H9 (cell line): ENCODE data around the gene GLYATL1B. TPM values are rescaled to one million over a fixed set of nuclear protein-coding genes. Genes with fewer than 3 reads are reported as not detected.
"Not testable (repeated sequence)": the region's sequence is repeated elsewhere in the genome, so short reads cannot be mapped to it uniquely, and the experiment has no call there.

Experiments
- DNase-seq: peaks from one replicate; pipeline ENCODE4 v3.0.0-alpha.2; 2017
- H2AFZ ChIP-seq: one replicate; pipeline ENCODE4 v1.6.1; 2013; ENCODE audit warnings: mild to moderate bottlenecking, low read length, control low read depth, moderate library complexity
- H2AK5ac ChIP-seq: 2 replicates; pipeline ENCODE4 v1.6.1; 2013; ENCODE audit warnings: low read length, control low read depth, mixed read lengths; ENCODE audit not compliant: insufficient read length
- H2BK120ac ChIP-seq: one replicate; pipeline ENCODE4 v1.6.1; 2013; ENCODE audit warnings: low read depth, mild to moderate bottlenecking, low read length, control low read depth, inconsistent platforms; ENCODE audit not compliant: poor library complexity, severe bottlenecking
- H2BK12ac ChIP-seq: 2 replicates; pipeline ENCODE4 v1.6.1; 2013; ENCODE audit warnings: low read length, control low read depth, mixed read lengths, low read depth; ENCODE audit not compliant: insufficient read length
- H2BK15ac ChIP-seq: 2 replicates; pipeline ENCODE4 v1.6.1; 2013; ENCODE audit warnings: low read depth, low read length, control low read depth
- H2BK20ac ChIP-seq: one replicate; pipeline ENCODE4 v1.6.1; 2013; ENCODE audit warnings: low read depth, mild to moderate bottlenecking, low read length, control low read depth, inconsistent platforms; ENCODE audit not compliant: poor library complexity, severe bottlenecking
- H2BK5ac ChIP-seq: 2 replicates; pipeline ENCODE4 v1.6.1; 2013; ENCODE audit warnings: low read length, control low read depth, mixed read lengths; ENCODE audit not compliant: insufficient read length
- H3K14ac ChIP-seq: 2 replicates; pipeline ENCODE4 v1.6.1; 2013; ENCODE audit warnings: low read length, control low read depth; ENCODE audit not compliant: insufficient read depth
- H3K18ac ChIP-seq: 2 replicates; pipeline ENCODE4 v1.6.1; 2013; ENCODE audit warnings: low read depth, mild to moderate bottlenecking, mixed read lengths, low read length, control low read depth; ENCODE audit not compliant: insufficient read length
- H3K23ac ChIP-seq: 2 replicates; pipeline ENCODE4 v1.6.1; 2013; ENCODE audit warnings: low read length, control low read depth, mixed read lengths, low read depth; ENCODE audit not compliant: insufficient read length
- H3K23me2 ChIP-seq: 2 replicates; pipeline ENCODE4 v1.6.1; 2013; ENCODE audit warnings: low read depth, mild to moderate bottlenecking, mixed read lengths, low read length, control low read depth; ENCODE audit not compliant: insufficient read length, poor library complexity, severe bottlenecking
- H3K27ac ChIP-seq: 2 replicates; pipeline ENCODE4 v1.5.1; 2013; ENCODE audit warnings: low read length, control low read depth, mixed read lengths, low read depth; ENCODE audit not compliant: insufficient read length
- H3K27me3 ChIP-seq: 2 replicates; pipeline ENCODE4 v1.6.1; 2013; ENCODE audit warnings: low read length, control low read depth, inconsistent platforms; ENCODE audit not compliant: insufficient read depth
- H3K4ac ChIP-seq: 2 replicates; pipeline ENCODE4 v1.6.1; 2013; ENCODE audit warnings: low read depth, mild to moderate bottlenecking, control low read depth, inconsistent platforms, low read length, moderate library complexity
- H3K4me1 ChIP-seq: 2 replicates; pipeline ENCODE4 v1.6.1; 2013; ENCODE audit warnings: low read length, control low read depth, inconsistent platforms; ENCODE audit not compliant: insufficient read depth
- H3K4me2 ChIP-seq: 2 replicates; pipeline ENCODE4 v1.6.1; 2013; ENCODE audit warnings: low read length, control low read depth, mixed read lengths; ENCODE audit not compliant: insufficient read length, insufficient read depth
- H3K56ac ChIP-seq: 2 replicates; pipeline ENCODE4 v1.6.1; 2013; ENCODE audit warnings: low read depth, mild to moderate bottlenecking, mixed read lengths, low read length, control low read depth; ENCODE audit not compliant: insufficient read length
- H3K79me1 ChIP-seq: 2 replicates; pipeline ENCODE4 v1.6.1; 2013; ENCODE audit warnings: low read depth, mild to moderate bottlenecking, moderate library complexity, low read length, control low read depth, inconsistent platforms; ENCODE audit not compliant: insufficient read depth, poor library complexity, severe bottlenecking
- H3K79me2 ChIP-seq: 2 replicates; pipeline ENCODE4 v1.6.1; 2013; ENCODE audit warnings: low read length, control low read depth, inconsistent platforms; ENCODE audit not compliant: insufficient read depth
- H3K9ac ChIP-seq: 2 replicates; pipeline ENCODE4 v1.6.1; 2013; ENCODE audit warnings: low read length, control low read depth, mixed read lengths; ENCODE audit not compliant: insufficient read length; ENCODE audit errors: extremely low read depth
- H3K9me3 ChIP-seq: one replicate; pipeline ENCODE4 v1.6.1; 2013; ENCODE audit warnings: low read depth, low read length, inconsistent platforms; ENCODE audit not compliant: control insufficient read depth
- H3T11ph ChIP-seq: one replicate; pipeline ENCODE4 v1.6.1; 2013; ENCODE audit warnings: mild to moderate bottlenecking, low read length, control low read depth, inconsistent platforms
- H4K20me1 ChIP-seq: one replicate; pipeline ENCODE4 v1.6.1; 2013; ENCODE audit not compliant: control insufficient read depth, insufficient read length, insufficient read depth
- H4K5ac ChIP-seq: 2 replicates; pipeline ENCODE4 v1.6.1; 2013; ENCODE audit warnings: low read depth, mild to moderate bottlenecking, mixed read lengths, low read length, control low read depth; ENCODE audit not compliant: insufficient read length
- H4K8ac ChIP-seq: replicated peaks from 2 replicates; pipeline ENCODE4 v1.6.1; 2013; ENCODE audit warnings: low read length, control low read depth, mixed read lengths, low read depth; ENCODE audit not compliant: insufficient read length
- H4K91ac ChIP-seq: 2 replicates; pipeline ENCODE4 v1.6.1; 2013; ENCODE audit warnings: low read depth, mild to moderate bottlenecking, moderate library complexity, mixed read lengths, low read length, control low read depth; ENCODE audit not compliant: insufficient read length
- H3K27ac Mint-ChIP-seq, 3 experiments: 2 replicates in 2 of 3; 3 replicates in 1 of 3; pipeline ENCODE4 v1.8.0; 2020 to 2021; ENCODE audit warnings: mixed read lengths in 3 of 3, mild to moderate bottlenecking in 1 of 3, moderate library complexity in 1 of 3
- H3K27me3 Mint-ChIP-seq: 2 replicates; pipeline ENCODE4 v1.8.0; 2021; ENCODE audit warnings: low read depth, mild to moderate bottlenecking, moderate library complexity, mixed read lengths
- H3K36me3 Mint-ChIP-seq, 3 experiments: 2 replicates in 2 of 3; 3 replicates in 1 of 3; pipeline ENCODE4 v1.8.0; 2020 to 2021; ENCODE audit warnings: low read depth in 3 of 3, mixed read lengths in 3 of 3; ENCODE audit not compliant: insufficient read depth in 1 of 3
- H3K4me1 Mint-ChIP-seq, 2 experiments: 2 replicates each; pipeline ENCODE4 v1.8.0; 2020; ENCODE audit warnings: mixed read lengths in 2 of 2
- H3K4me3 Mint-ChIP-seq, 2 experiments: 2 replicates in 1 of 2; 3 replicates in 1 of 2; pipeline ENCODE4 v1.8.0; 2020 to 2021; ENCODE audit warnings: mild to moderate bottlenecking in 2 of 2, mixed read lengths in 2 of 2, moderate library complexity in 1 of 2
- H3K9me3 Mint-ChIP-seq, 2 experiments: 2 replicates in 1 of 2; 3 replicates in 1 of 2; pipeline ENCODE4 v1.8.0; 2020; ENCODE audit warnings: mild to moderate bottlenecking in 2 of 2, mixed read lengths in 2 of 2, moderate library complexity in 1 of 2
- WGBS: extraction: QIAGEN DNeasy Blood & Tissue Kit; methylation state at CpG from one replicate; pipeline ENCODE4 v1.1.7; 2013; ENCODE audit warnings: missing lambda C conversion rate, low lambda C conversion rate, mixed read lengths; ENCODE audit not compliant: insufficient read length; ENCODE audit errors: extremely low coverage; 5-methylcytosine and 5-hydroxymethylcytosine counted together
- total RNA-seq: library from RNA; stranded (reverse); gene quantifications from 2 replicates; pipeline ENCODE4 v1.2.1, GENCODE V29; 2021
- TF ChIP-seq, protein P1 (sequence below): fragments of 200-600 bp; sonication (generic); conservative IDR thresholded peaks from 3 replicates; pipeline ENCODE4 v1.8.0; 2021; ENCODE audit warnings: antibody characterized with exemption, mild to moderate bottlenecking

Gene GLYATL1B
- total RNA-seq, 1 experiment from 2014 or later: not detected

DNA sequence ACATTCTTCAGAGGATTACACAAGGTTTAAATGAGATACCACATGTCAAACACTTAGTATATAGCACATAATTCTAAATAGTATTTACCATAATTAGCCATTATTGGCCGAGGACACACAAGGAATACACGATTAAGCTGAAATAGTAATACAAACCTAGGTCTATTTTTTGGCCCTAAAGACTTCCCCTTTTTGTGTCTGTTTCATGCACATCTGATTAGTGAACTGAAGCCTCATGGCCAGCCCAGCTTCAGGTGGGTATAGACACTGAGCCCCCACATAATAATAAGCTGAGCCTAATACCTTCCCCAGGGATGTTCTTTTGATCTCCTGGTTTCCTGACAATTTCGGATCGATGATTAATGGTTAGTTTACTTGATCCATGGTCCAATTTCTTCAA lies 2.1 kb downstream of the GLYATL1B start:
- no peak for DNase-seq
- Histone ChIP-seq H3K9me3 (no peaks in the 10 kb centered on the region), H3K4me1 (no peaks in the 10 kb centered on the region), H3K27me3 (no peaks in the 10 kb centered on the region), H4K8ac (no peak overlapping the region), H4K20me1 (no peaks in the 10 kb centered on the region), H3K18ac (no peak overlapping the region), H4K91ac (no peak overlapping the region), H3K56ac (no peak overlapping the region), H3K27ac (no peak overlapping the region), H2BK20ac (no peak overlapping the region), H2BK5ac (no peak overlapping the region), H2BK120ac (no peak overlapping the region), H3T11ph (no peak overlapping the region), H2BK15ac (no peak overlapping the region), H2AK5ac (no peak overlapping the region), H3K23ac (no peak overlapping the region), H3K4ac (no peak overlapping the region), H4K5ac (no peak overlapping the region), H2BK12ac (no peak overlapping the region), H3K79me1 (no peaks in the 10 kb centered on the region), H2AFZ (no peak overlapping the region), H3K4me2 (no peak overlapping the region), H3K14ac (no peak overlapping the region), H3K79me2 (no peaks in the 10 kb centered on the region), H3K23me2 (no peaks in the 10 kb centered on the region), H3K9ac (no peak overlapping the region)
- Mint-ChIP-seq H3K4me3 (no peak overlapping the region), H3K27me3 (no peaks in the 10 kb centered on the region; the same call in 1 of the 2 replicates), H3K9me3 (no peaks in the 10 kb centered on the region; a peak in 1 of 5 replicates), H3K27ac (no peak overlapping the region), H3K36me3 (no peaks in the 10 kb centered on the region), H3K4me1 (peaks cover 7 to 9% of the 10 kb centered on the region in 2 experiments)
- TF ChIP-seq, protein P1, sequence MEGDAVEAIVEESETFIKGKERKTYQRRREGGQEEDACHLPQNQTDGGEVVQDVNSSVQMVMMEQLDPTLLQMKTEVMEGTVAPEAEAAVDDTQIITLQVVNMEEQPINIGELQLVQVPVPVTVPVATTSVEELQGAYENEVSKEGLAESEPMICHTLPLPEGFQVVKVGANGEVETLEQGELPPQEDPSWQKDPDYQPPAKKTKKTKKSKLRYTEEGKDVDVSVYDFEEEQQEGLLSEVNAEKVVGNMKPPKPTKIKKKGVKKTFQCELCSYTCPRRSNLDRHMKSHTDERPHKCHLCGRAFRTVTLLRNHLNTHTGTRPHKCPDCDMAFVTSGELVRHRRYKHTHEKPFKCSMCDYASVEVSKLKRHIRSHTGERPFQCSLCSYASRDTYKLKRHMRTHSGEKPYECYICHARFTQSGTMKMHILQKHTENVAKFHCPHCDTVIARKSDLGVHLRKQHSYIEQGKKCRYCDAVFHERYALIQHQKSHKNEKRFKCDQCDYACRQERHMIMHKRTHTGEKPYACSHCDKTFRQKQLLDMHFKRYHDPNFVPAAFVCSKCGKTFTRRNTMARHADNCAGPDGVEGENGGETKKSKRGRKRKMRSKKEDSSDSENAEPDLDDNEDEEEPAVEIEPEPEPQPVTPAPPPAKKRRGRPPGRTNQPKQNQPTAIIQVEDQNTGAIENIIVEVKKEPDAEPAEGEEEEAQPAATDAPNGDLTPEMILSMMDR: no peak
- WGBS: no CpG with 5 or more reads among the region's 4 CpGs

DNA sequence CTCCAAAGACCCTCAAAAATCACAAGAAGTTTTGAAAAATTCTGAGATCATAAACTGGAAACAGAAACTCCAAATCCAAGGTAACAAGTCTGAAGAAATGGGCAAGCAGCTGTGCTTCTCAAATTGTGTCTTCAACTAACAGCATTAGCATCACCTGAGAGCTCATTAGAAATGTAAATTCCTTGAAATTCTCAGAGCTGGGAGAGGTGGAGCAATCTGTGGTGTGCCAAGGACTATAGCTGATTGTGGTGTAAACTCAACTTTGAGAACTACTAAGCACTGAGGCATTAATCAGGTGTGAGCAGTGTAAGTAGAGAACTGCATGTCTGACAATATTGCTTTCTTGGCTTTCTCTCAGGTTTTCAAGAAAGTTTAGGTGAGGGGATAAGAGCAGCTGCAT lies 7.5 kb downstream of the GLYATL1B start:
- H3K23me2 ChIP-seq, H3K27me3 ChIP-seq, H2BK20ac ChIP-seq, H2AFZ ChIP-seq, H3K14ac ChIP-seq, H3K36me3 Mint-ChIP-seq, H4K5ac ChIP-seq, DNase-seq, H4K8ac ChIP-seq, H2BK120ac ChIP-seq, H3K4me1 ChIP-seq, H3K18ac ChIP-seq, H3K56ac ChIP-seq, H3K4me2 ChIP-seq, H3K9ac ChIP-seq, H3K79me2 ChIP-seq, H2BK15ac ChIP-seq, H3T11ph ChIP-seq, H3K27ac ChIP-seq, H3K9me3 Mint-ChIP-seq, H3K27me3 Mint-ChIP-seq, H3K4ac ChIP-seq, H4K20me1 ChIP-seq, H3K9me3 ChIP-seq, H3K79me1 ChIP-seq, H2BK5ac ChIP-seq, H3K23ac ChIP-seq, H2AK5ac ChIP-seq, H2BK12ac ChIP-seq, H4K91ac ChIP-seq: not testable (repeated sequence)
- Mint-ChIP-seq H3K27ac (peak overlapping the region in 2 of 3 experiments; percentile 41 to 60; a peak in 2 of 7 replicates), H3K4me1 (peaks cover 57 to 60% of the 10 kb centered on the region in 2 experiments), H3K4me3 (peak overlapping the region in 1 of 2 experiments; percentile 29; a peak in 2 of 5 replicates)
